D721Med (cell line): ENCODE results near the gene SKOR2.
"Not testable (repeated sequence)": the region's sequence is repeated elsewhere in the genome, so short reads cannot be mapped to it uniquely, and the experiment has no call there.

Experiments used
- DNase-seq: peaks from one replicate; pipeline ENCODE4 v3.0.0; 2011; ENCODE audit warnings: low spot score; ENCODE audit not compliant: insufficient read length
- FAIRE-seq: peaks from 2 replicates; lab custom pipeline; 2011; peaks lifted over from hg19 to GRCh38; lab: Jason Lieb, UNC
- TF ChIP-seq, protein P1 (sequence below): IDR thresholded peaks from 2 replicates; pipeline ENCODE4 v1.5.1; 2012; ENCODE audit warnings: mild to moderate bottlenecking, control low read depth; ENCODE audit not compliant: insufficient read depth; ENCODE audit errors: missing control alignments

The SKOR2 gene

DNA sequence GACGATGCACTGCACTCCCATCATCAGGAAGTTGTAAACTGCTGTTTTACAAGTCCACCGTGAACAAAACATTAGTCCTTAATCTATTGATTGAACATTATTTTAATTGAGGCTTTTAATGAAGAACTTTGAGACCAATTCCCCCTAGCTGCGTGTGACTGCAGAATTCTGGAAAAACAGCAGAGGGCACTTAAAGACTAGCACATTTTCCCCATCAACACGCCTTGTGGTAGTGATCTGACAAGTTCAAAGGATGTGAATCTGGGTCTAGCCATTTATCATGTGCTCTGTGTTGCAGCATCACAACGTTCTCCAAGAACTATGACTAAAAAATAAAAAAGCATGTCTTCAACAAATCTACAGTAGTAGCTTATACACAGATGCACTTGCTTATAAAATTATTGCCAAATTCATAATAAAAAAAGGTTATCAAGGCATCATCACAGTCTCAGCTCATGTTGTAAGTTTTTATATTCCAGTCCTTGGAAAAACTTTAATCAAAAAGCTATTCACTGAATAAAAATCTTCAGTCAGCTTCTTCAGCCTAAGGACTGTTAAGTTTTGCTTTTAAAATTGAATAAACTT lies 35.8 kb downstream of the SKOR2 start:
- TF ChIP-seq, protein P1, sequence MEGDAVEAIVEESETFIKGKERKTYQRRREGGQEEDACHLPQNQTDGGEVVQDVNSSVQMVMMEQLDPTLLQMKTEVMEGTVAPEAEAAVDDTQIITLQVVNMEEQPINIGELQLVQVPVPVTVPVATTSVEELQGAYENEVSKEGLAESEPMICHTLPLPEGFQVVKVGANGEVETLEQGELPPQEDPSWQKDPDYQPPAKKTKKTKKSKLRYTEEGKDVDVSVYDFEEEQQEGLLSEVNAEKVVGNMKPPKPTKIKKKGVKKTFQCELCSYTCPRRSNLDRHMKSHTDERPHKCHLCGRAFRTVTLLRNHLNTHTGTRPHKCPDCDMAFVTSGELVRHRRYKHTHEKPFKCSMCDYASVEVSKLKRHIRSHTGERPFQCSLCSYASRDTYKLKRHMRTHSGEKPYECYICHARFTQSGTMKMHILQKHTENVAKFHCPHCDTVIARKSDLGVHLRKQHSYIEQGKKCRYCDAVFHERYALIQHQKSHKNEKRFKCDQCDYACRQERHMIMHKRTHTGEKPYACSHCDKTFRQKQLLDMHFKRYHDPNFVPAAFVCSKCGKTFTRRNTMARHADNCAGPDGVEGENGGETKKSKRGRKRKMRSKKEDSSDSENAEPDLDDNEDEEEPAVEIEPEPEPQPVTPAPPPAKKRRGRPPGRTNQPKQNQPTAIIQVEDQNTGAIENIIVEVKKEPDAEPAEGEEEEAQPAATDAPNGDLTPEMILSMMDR = peak; percentile 72
- FAIRE-seq (peak; percentile 94), DNase-seq (no peak)

DNA sequence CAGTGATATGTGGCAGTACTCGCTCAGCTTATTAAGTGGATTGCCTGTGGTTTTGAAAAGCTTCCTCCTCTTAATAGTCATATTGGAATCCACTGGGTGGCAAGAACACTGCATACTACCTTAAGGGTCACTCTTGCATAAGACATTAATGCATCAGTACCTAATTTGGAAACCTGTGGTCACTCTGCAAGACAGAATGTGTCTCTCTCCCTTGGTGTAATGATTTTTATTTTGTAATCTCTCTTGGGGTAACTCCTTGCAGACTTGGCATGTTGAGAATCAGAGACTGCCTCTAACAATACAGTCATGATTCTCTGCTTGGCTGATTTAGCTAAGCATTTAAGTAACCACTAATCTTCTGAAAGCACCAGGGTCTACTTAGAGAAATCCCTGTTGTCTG lies 42.3 kb downstream of the SKOR2 start:
- FAIRE-seq (peak; percentile 99), DNase-seq (no peak)
- TF ChIP-seq, protein P1 = no peak

DNA sequence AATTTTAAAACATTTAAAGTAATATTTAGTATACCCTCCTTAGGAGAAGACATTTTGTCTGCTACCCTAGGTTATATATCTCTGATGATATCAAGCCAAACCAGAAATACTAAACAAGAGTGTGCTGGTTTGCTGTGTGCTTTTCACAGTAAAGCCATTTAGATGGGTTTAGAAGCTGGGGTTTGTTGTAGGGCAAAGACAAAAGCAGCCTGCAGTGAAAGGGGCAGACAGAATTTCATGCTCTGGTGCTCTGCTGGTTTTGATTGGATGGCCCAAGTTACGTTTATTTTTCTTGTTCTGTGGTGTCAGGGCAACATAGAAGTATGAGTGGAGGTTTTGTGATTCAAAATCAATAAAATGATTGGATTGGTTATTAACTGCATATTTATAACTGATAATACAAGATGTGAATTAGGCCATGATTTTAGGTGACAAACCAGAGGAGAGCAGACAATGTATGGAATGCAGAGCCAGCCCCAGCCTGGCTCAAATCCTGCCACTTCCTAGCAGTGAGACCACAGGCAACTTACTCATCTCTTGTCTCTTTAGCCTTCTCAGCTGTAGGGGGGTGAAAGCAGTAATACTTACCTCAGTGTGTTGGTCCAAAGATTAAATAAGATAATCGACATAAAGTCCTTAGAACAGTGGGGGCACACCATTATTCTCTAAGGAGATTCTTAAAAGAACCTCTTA lies 44.4 kb downstream of the SKOR2 start:
- no peak for DNase-seq
- TF ChIP-seq, protein P1 = no peak
- FAIRE-seq = no peak

DNA sequence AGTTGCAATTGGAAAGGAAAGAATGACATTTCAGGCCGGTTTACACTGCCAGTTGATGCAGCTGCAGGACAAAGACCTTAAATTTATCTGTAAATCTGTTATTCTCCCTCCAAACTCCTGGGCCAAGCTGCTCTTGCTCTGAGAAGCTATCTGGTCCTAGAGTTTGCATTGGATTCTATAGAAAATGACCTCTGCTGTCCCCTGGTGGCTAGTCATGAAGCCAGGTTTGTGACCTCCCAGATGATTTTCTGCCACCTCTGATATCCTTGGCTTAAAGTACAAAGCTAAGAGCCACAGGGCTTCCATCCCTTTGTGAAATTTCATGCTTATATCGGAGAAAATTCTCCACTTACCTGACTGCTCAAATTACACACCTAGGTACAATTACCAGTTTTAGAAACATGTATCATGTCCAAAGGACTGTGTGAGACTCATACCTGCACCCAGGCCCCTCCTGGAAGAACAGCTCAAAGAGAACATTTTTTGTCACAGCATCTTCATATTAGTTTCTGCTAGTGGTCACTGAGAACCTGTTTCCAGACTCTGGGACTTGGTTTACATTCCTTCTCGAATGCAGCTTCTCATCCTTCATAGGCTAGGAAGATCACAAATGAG lies 46.4 kb downstream of the SKOR2 start:
- FAIRE-seq (peak; percentile 90), DNase-seq (no peak)
- TF ChIP-seq, protein P1 = peak; percentile 65

DNA sequence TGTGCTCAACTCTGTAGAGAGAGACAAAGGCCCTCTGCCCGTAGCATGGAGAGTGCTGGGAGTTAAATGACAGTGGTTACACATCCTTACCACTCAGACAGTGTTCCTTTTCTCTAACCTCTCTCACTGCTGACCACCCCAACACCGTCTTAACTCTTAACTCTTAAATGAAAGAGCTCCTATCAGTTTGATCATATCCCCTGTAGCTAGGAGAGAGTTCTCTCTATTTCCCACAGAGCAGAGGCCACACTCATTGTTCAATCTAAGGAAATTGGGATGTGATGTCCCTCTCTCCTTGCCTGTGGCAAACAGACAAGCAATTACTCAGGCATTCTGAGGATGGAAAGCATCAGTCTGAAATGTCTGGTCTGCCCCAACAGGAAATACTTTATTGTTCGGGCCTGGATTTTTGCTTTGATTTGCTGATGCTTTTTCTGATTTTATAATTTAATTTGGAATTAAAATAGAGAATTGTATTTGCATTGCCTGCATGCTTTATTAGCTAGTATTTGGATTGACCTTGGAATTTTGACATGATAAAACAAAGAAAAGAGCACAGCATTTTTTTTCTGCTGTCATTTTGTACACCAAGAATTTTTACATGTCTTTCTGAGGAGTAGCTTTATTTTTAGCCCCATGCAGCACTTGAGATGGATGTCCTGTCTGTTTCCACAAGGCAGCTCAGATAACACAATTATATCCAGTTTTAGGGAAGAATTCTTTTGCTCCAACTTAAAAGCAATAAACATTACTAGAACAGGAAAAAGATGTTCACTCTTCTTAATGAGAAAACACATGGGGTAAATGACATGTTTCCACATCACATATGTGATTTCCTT lies 47.6 kb downstream of the SKOR2 start:
- DNase-seq (no peak), FAIRE-seq (no peak)
- TF ChIP-seq, protein P1 = no peak

DNA sequence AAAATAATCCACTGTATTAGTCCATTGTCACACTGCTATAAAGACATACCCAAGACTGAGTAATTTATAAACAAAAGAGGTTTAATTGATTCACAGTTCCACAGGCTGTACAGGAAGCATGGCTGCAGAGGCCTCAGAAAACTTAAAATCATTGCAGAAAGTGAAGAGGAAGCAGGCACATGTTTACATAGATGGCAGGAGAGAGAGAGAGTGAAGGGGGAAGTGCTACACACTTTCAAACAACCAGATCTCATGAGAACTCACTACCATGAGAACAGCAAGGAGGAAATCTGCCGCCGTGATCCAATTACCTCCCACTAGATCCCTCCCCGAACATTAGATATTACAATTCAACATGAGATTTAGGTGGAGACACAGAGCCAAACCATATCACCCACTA lies 55.5 kb downstream of the SKOR2 start:
- DNase-seq, FAIRE-seq: not testable (repeated sequence)

DNA sequence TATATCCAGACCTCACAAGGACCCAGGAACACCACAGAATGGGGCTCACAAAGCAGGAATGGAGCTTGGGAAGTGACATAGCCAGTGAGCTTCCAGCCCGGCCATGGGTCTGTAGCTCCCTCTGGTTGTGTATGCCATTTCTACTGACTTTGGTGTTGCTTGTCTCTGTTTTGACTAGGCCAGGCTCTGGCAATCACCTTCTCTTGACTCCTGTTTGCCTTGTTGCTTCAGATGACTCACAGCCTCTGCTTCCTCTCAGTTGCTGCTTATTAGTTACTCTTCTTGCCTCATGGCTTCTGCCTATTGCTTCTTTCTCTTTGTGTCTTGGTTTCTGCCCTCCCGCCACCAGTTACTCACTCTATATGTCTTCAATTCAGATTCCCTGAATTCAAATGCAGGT lies 59.5 kb downstream of the SKOR2 start:
- TF ChIP-seq, protein P1 = no peak
- DNase-seq (no peak), FAIRE-seq (no peak)
